Thyroid gland (tissue), 4 donors: ENCODE results near the gene EFNA5. TPM values are rescaled to one million over a fixed set of nuclear protein-coding genes. Genes with fewer than 3 reads are reported as not detected.

Experiments used
- DNase-seq, 2 donors: peaks; one replicate each; pipeline ENCODE4 v3.0.0-alpha.2; 2019
- H3K27ac ChIP-seq, 3 donors: fragments of 200-600 bp; sonication (generic); 1 replicate in 2 of 3; 2 replicates in 1 of 3; pipeline ENCODE4 v1.5.1; 2016 to 2019; ENCODE audit warnings: mild to moderate bottlenecking in 1 of 3, moderate library complexity in 1 of 3
- H3K27me3 ChIP-seq: fragments of 200-600 bp; sonication (generic); one replicate; pipeline ENCODE4 v1.5.1; 2019
- H3K36me3 ChIP-seq, 2 donors: fragments of 200-600 bp; sonication (generic); one replicate each; pipeline ENCODE4 v1.5.1; 2016 to 2019
- H3K4me1 ChIP-seq, 2 donors: fragments of 200-600 bp; sonication (generic); one replicate each; pipeline ENCODE4 v1.5.1; 2017 to 2019
- H3K4me3 ChIP-seq, 3 donors: fragments of 200-600 bp; sonication (generic); replicated peaks in 1 of 3; 1 replicate in 2 of 3; 2 replicates in 1 of 3; pipeline ENCODE4 v1.5.1; 2016; ENCODE audit warnings: mild to moderate bottlenecking in 1 of 3
- H3K9me3 ChIP-seq: fragments of 200-600 bp; sonication (generic); one replicate; pipeline ENCODE4 v1.5.1; 2017
- POLR2A ChIP-seq, 2 donors: fragments of 450-650 bp; IDR thresholded peaks; one replicate each; pipeline ENCODE4 v1.6.1; 2017; ENCODE audit warnings: antibody characterized with exemption in 2 of 2, mild to moderate bottlenecking in 2 of 2, moderate library complexity in 1 of 2
- WGBS, 2 donors: methylation state at CpG; one replicate each; pipeline ENCODE4 v1.1.5; 2017; 5-methylcytosine and 5-hydroxymethylcytosine counted together
- intact Hi-C: fragments of 100-400 bp; cut with DNase I; formaldehyde crosslinking; loops from one replicate; pipeline ENCODE4 v1.15.1; 2023
- total RNA-seq, 4 donors: library from RNA; depleted of rRNA; stranded (reverse); fragments of >200 nt; gene quantifications; one replicate each; pipeline ENCODE4 v1.2.3, GENCODE V29; 2016
- TF ChIP-seq, protein P1 (sequence below), 6 experiments: fragments of 200-600 bp in 3 of 6; fragments of 450-650 bp in 3 of 6; sonication (generic) in 3 of 6; IDR thresholded peaks; one replicate each; pipeline ENCODE4 v1.5.1; 2016 to 2019; ENCODE audit warnings: antibody characterized with exemption in 6 of 6, mild to moderate bottlenecking in 2 of 6, inconsistent platforms in 1 of 6, moderate library complexity in 1 of 6

EFNA5 gene
- total RNA-seq, 4 donors from 2014 or later = 5.7 to 17.2 (median 6.4) TPM

DNA sequence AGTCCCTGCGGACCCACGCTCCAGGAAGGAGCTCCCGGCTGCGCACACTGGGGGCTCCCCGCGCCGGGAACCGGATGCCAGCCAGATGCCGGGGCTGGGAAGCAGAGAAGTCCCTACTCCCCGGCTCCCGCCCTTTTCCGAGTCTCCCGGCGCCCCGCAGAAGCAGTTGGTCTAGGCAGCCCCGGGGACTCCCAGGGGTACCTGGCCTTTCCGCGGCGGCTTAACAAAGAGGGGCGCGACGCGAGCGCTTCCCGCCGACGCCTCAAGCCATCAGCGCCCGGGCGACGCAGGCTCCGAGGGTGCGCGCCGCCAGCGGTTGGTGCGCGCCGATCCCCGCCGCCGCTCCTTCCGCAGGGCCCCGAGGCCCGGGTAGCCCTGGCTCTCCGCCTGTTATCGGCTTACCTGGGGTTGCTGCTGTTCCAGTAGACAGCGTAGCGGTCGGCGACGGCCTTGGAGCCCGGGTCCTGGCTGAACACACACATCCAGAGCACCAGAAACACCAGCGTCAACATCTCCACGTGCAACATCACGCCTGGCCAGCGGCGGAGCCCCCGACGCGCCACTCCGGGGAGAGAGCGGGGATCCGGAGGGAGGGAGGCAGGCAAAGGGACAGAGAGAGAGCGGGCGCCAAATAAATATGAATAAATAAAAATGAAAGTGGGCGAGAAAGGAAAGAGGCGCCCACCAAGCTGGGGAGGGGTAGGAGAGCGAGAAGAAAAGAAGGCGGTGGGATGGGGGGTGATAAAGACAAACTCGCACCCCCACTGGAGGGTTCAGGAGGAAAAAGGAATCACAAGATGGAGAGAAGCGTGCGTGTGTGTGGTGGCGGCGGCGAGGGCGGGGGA is 428 bp downstream of the EFNA5 start:
- H3K4me1 ChIP-seq = peaks cover 8 to 25% of the 10 kb centered on the region in 2 donors
- H3K36me3 ChIP-seq = no peaks in the 10 kb centered on the region
- TF ChIP-seq POLR2A (IDR thresholded peaks at IDR 0.05) = no peak
- TF ChIP-seq, protein P1, sequence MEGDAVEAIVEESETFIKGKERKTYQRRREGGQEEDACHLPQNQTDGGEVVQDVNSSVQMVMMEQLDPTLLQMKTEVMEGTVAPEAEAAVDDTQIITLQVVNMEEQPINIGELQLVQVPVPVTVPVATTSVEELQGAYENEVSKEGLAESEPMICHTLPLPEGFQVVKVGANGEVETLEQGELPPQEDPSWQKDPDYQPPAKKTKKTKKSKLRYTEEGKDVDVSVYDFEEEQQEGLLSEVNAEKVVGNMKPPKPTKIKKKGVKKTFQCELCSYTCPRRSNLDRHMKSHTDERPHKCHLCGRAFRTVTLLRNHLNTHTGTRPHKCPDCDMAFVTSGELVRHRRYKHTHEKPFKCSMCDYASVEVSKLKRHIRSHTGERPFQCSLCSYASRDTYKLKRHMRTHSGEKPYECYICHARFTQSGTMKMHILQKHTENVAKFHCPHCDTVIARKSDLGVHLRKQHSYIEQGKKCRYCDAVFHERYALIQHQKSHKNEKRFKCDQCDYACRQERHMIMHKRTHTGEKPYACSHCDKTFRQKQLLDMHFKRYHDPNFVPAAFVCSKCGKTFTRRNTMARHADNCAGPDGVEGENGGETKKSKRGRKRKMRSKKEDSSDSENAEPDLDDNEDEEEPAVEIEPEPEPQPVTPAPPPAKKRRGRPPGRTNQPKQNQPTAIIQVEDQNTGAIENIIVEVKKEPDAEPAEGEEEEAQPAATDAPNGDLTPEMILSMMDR (IDR thresholded peaks at IDR 0.05) = no peak
- peak overlapping the region; percentile 9 to 46 (median 43) for H3K4me3 ChIP-seq
- peak overlapping the region in 1 of 3 donors; percentile 46 for H3K27ac ChIP-seq
- H3K9me3 ChIP-seq = no peaks in the 10 kb centered on the region
- no peaks in the 10 kb centered on the region for H3K27me3 ChIP-seq
- intact Hi-C loops = no loop called here
- 1% methylated on average over 35 to 44 of the region's 77 CpGs for WGBS, 2 donors
- peak; percentile 37 for DNase-seq

GRCh38 chr5:107669096-107670031 is 1.4 kb downstream of the EFNA5 start:
- TF ChIP-seq, protein P1 (IDR thresholded peaks at IDR 0.05) = no peak
- no peak for TF ChIP-seq POLR2A (IDR thresholded peaks at IDR 0.05)
- no peaks in the 10 kb centered on the region for H3K9me3 ChIP-seq
- WGBS, 2 donors = 17 to 21% methylated on average over 24 to 42 of the region's 60 CpGs
- H3K4me3 ChIP-seq = peak overlapping the region in 2 of 3 donors; percentile 46 to 53
- peaks cover 8 to 25% of the 10 kb centered on the region in 2 donors for H3K4me1 ChIP-seq
- no peaks in the 10 kb centered on the region for H3K36me3 ChIP-seq
- intact Hi-C loops = no loop called here
- H3K27ac ChIP-seq = peak overlapping the region in 1 of 3 donors; percentile 46
- peak; percentile 43 to 48 for DNase-seq
- no peaks in the 10 kb centered on the region for H3K27me3 ChIP-seq

DNA sequence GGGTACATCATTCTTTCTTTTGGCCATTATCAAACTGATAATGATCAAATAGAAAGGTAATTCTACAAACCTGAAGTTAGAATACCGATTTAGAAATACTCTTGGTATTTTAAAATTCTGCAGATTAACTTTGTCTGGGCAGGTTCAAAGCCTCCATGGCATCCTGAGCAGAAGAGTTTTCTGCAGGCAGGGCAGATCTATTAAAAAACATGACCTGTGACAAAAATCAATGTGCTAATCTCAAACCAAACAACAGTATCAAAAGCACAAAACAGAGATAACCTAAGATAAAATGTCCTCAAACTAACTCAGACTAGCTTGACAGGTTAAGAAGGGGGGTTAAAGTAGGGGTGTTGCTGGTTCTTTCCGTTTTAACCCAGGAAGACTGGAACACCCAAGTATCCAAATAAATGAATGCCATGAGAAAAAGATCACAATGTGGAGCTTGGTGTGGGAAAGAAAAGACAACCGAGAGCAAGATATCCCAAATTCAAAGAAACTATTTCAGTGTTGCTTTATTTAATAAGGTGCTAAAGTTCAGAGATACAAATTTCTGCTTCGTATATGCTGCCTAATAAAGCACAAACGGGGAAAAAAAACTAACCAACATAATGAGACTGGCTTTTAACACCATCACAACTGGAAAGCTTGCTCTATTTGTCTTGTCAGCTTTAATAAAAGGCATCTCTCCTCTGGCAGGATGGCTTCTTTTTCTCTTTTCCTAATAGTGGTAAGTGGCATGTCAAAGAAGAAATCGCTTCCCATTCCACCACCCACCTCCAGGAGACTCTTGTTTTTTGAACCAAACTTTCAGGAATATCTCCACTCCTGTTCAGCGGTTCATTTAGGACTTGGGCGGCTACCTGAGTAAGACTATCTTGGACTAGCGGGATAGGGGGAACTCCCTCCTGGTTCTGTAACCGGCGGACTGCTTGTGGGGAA is 2.3 kb downstream of the EFNA5 start:
- Histone ChIP-seq H3K27ac (peak overlapping the region in 1 of 3 donors; percentile 46), H3K27me3 (no peaks in the 10 kb centered on the region), H3K36me3 (no peaks in the 10 kb centered on the region), H3K9me3 (no peaks in the 10 kb centered on the region), H3K4me3 (peak overlapping the region in 1 of 3 donors; percentile 46), H3K4me1 (peaks cover 8 to 25% of the 10 kb centered on the region in 2 donors)
- 74 to 76% methylated on average over 11 of the region's 11 CpGs for WGBS, 2 donors
- intact Hi-C loops = no loop called here
- no peak for TF ChIP-seq POLR2A (IDR thresholded peaks at IDR 0.05)
- TF ChIP-seq, protein P1 (IDR thresholded peaks at IDR 0.05) = no peak
- DNase-seq = peak in 1 of 2 donors; percentile 11

DNA sequence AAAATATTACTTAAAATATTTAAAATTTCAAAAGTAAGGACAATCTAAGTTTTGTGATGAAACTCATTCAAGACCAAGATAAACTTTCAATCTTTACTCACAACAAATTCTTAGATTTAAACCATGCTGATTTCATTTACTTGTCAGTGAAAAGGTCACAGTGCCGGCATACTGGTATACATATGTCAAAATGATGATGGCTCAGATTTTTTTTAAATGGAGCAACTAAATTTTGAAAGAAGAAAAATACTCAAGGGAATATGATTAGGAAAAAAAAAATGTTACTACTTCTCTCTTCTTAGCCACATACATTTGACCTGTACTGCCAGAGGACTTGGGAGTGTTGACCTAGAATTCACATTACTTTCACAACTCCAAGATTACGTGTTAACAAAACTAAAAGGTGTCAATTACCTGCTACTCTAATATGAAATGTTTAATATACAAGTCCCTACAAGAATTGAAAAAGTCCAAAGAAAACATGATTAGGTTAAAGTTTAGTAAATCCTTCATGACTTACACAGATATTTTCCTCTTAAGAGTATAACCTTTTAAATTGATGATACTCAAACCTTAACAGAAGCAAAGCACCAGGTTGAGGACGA is 4.6 kb downstream of the EFNA5 start:
- Histone ChIP-seq H3K9me3 (no peaks in the 10 kb centered on the region), H3K27ac (no peak overlapping the region), H3K27me3 (no peaks in the 10 kb centered on the region), H3K36me3 (no peaks in the 10 kb centered on the region), H3K4me3 (no peak overlapping the region), H3K4me1 (peaks cover 8 to 16% of the 10 kb centered on the region in 2 donors)
- DNase-seq = no peak
- 80 to 87% methylated on average over 3 of the region's 3 CpGs for WGBS, 2 donors
- TF ChIP-seq, protein P1 (IDR thresholded peaks at IDR 0.05) = no peak
- intact Hi-C loops = no loop called here
